Urothelium cell line (cell line): ENCODE measurements around the gene SEPTIN6.

Experiments
- DNase-seq: peaks from one replicate; pipeline ENCODE4 v3.0.0; 2011; ENCODE audit warnings: low spot score, mixed read lengths
- FAIRE-seq: peaks from 2 replicates; lab custom pipeline; 2011; peaks lifted over from hg19 to GRCh38; lab: Jason Lieb, UNC

The SEPTIN6 gene

GRCh38 chrX:119659522-119659921 lies 33.4 kb downstream of the SEPTIN6 start:
- DNase-seq, result no peak
- FAIRE-seq, result no peak

- peak; percentile 23 for DNase-seq
- FAIRE-seq, result no peak
These were observed 37.8 kb downstream of the SEPTIN6 start for GRCh38 chrX:119655125-119655524.

GRCh38 chrX:119654112-119654531 lies 38.8 kb downstream of the SEPTIN6 start:
- DNase-seq (no peak), FAIRE-seq (no peak)

GRCh38 chrX:119648421-119648775 lies 44.6 kb downstream of the SEPTIN6 start:
- DNase-seq, result no peak
- FAIRE-seq, result no peak

GRCh38 chrX:119647552-119648420 lies 45.2 kb downstream of the SEPTIN6 start:
- no peak for FAIRE-seq

GRCh38 chrX:119647089-119647488 lies 45.9 kb downstream of the SEPTIN6 start:
- DNase-seq, result no peak
- FAIRE-seq, result no peak

More at GRCh38 chrX:119647552-119648420, 45.2 kb downstream of the SEPTIN6 start:
- no peak for DNase-seq

- FAIRE-seq (no peak), DNase-seq (no peak)
These were observed 46.5 kb downstream of the SEPTIN6 start for GRCh38 chrX:119646515-119646914.

GRCh38 chrX:119643696-119644095 lies 49.3 kb downstream of the SEPTIN6 start:
- DNase-seq (no peak), FAIRE-seq (no peak)
